ENCODE results near the gene CUBN.
"Not testable (repeated sequence)": the region's sequence is repeated elsewhere in the genome, so short reads cannot be mapped to it uniquely, and the experiment has no call there.

The CUBN gene

DNA sequence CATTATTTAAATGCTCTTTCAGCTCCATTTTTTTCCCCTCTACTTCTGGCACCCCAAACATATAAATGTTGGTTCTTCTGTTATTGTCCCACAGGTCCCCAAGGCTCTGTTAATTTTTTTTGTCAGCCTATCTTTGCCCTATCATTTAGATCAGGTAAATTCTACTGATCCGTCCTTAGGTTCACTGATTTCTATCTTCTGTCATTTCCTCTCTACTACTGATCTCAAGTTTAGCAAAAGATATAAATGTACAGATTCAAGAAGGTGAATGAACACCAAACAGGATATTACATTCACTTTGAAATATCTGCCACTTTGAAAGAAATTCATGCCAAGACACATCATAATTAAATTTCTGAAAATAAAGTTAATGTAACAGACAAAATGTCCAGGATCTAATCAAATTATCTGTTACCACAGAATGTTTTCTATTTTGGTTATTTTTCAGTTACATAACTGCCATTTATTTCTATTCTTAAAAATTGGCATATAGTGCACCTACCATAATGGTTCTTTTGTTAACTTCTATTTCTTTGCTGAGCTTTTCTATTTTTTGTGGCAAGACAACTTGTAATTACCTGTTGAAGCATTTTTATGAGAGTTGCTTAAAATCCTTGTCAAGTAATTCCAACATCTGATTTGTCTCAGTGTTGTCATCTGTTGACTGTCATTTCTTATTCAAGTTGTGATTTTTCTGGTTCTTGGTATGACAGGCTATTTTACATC is 12.1 kb upstream of the CUBN start:
- DNase-seq (ENCODE audit: low read depth in 2 of 2, low spot score in 1 of 2): no peak

GRCh38 chr10:17140386-17140761 is 10.8 kb upstream of the CUBN start:
- no peak for DNase-seq (ENCODE audit: low read depth in 2 of 2, low spot score in 1 of 2)

DNA sequence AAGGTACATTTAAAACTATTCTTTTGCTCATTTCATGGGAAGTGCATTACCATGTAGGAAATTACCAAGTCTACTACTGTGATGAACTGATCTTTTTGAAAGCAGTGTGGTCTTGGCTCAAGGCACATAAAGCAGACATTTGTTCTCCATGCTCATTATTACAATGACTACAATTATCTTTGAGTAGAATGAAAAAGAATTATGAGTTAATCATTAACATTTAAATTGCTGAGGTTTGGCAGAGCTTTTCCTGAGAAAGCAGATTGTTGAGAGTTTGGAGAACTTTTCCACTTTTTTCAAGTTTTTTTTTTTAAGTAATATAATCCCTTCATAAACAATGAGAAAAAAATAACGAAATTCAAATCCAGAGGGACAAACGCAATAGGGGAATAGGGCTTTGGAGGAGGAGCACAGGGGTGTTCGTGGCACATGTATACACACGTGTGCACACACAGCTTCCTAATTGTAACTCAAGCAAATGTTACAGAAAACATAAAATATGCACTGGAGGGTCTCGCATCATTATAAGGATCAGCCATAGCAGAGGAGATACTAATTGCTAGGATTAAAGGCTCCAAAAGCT is 8.9 kb upstream of the CUBN start:
- DNase-seq (ENCODE audit: low read depth in 2 of 2, low spot score in 1 of 2): no peak

DNA sequence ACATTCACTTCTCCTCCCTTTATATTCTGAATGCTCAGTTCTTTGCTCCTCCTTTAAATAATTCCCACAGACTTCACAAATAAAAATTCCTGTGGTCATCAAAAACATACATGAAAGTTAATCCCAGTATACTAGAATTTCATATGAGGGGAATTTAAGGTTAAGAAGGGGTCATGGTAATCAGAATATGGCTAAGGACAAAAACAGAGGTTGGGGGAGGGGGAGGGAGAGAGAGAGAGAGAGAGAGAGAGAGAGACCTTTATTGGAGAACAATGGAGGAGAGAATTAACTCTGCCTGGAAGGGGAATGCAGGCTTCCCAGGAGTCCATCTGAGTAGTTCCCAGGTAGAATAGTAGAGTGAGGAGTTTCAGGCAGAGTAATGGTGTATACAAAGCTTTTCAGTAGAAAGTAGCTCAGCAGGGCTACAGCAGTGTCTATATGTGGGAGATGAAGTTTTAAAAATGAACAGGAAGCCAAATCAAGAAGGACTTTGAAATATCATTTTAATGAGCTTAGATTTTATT is 5.2 kb upstream of the CUBN start:
- DNase-seq (ENCODE audit: low read depth in 2 of 2, low spot score in 1 of 2): no peak

- DNase-seq (ENCODE audit: low read depth in 2 of 2, low spot score in 1 of 2): no peak
Observed at GRCh38 chr10:17134282-17134681, 4.7 kb upstream of the CUBN start.

GRCh38 chr10:17128261-17128660 is 1.4 kb downstream of the CUBN start:
- no peak for DNase-seq (ENCODE audit: low read depth in 2 of 2, low spot score in 1 of 2)

DNA sequence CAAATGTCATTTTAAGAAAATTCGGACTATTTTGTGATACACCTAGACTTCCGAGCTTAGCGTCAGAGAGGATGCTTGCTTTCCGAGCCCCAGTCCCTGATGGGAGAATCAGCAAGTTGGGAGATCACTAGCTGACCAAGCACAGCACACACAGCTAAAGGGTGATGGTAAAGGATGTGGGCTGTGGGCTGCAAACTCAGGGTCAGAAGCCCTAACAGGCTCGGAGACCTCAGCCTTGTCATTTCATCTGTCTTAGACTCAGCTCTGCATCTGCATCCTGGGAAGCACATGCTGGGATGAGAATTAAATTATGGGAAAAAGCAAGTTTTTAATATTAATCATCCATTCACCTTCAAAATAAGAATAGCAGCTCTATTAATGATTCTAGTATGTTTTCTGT is 3.3 kb downstream of the CUBN start:
- DNase-seq (ENCODE audit: low read depth in 2 of 2, low spot score in 1 of 2): no peak

- DNase-seq (ENCODE audit: low read depth in 2 of 2, low spot score in 1 of 2): no peak
Observed at GRCh38 chr10:17125206-17125893, 4.3 kb downstream of the CUBN start.

- DNase-seq (ENCODE audit: low read depth in 2 of 2, low spot score in 1 of 2): no peak
Observed at GRCh38 chr10:17123961-17124360, 5.7 kb downstream of the CUBN start.

DNA sequence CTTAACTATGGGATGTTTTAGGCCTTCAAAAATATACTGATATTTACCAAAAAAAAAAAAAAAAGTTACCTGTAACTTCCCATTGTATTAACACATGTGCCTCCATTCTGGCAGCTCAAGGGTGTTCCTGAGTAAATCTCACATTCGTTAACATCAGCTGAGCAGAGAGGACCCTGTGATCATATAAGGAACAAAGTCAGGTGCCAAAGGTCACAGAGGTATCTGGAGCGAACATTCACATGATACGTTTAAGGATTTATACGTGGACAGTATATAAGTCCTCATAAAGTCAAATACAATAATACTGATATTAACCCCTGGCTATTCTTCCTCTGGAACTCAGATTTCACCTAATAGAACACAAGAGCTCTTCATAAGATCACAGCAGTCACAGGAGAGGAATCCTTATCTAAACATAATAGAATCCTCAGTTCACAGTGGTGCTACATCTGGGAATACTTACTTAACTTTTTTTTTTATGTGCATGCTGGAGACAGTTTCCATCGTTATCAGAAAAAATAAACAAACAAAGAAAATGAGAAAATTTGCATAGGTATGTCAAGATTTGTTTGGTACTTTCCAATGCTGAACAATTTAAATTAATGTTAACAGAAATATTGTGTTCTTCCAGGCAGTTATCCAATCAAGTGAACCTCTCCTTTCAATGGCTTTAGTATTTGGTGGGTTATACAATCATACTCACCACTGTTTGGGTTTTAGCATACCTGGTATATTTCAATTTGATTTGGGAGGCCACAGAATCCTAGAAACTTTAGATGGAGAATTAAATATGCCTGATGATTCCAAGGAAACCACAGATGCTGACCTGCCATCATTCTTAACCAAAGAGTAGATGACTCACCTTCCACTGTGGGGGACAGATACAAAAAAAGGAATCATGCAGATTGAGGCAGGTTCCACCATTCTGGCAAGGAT is 6.6 kb downstream of the CUBN start:
- no peak for DNase-seq (ENCODE audit: low read depth in 2 of 2, low spot score in 1 of 2)

DNA sequence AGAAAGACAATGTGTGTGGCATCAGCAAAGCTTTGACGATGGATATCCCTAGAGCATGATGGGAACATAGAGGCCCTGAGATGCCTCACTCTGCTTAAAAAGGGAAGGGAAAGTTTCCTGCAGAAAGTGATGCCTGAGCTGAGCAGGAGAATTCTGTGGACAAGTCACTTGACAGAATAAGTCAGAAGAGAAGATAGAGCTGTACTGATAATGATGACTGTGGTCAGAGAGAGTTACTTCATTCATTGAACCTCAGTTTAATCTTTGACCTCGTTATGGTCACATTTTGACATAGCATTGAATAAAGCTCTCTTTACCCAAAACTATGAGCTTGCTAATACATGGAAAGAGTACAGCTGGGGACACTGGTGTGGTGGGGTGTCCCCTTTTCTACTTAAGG is 7.6 kb downstream of the CUBN start:
- DNase-seq (ENCODE audit: low read depth in 2 of 2, low spot score in 1 of 2): no peak

GRCh38 chr10:17120694-17121093 is 8.9 kb downstream of the CUBN start:
- DNase-seq (ENCODE audit: low read depth in 2 of 2, low spot score in 1 of 2): no peak

DNA sequence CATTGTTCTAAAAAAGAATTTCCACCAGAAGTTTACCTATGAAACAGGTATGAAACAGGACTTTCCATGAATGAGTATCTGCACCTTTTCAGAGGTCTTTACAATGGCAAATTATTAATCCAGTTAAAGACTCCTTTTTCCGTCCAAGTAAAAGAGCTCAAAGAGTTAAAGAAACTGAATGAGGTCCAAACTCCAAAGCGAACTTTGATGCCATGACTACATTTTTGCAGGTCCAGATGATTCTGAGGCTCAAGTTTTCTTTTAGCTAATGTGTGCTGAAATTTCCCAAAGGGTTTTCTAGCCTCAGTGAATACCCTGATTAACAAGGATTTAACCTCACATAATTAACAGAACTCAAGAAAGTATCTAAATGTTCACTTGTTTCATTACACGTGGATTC is 9.8 kb downstream of the CUBN start:
- no peak for DNase-seq (ENCODE audit: low read depth in 2 of 2, low spot score in 1 of 2)

GRCh38 chr10:17116193-17116592 is 13.4 kb downstream of the CUBN start:
- DNase-seq (ENCODE audit: low read depth in 2 of 2, low spot score in 1 of 2): no peak

GRCh38 chr10:17115683-17116082 is 13.9 kb downstream of the CUBN start:
- no peak for DNase-seq (ENCODE audit: low read depth in 2 of 2, low spot score in 1 of 2)

- not testable (repeated sequence) for DNase-seq (ENCODE audit: low read depth in 2 of 2, low spot score in 1 of 2)
Observed at GRCh38 chr10:17114878-17115444, 14.7 kb downstream of the CUBN start.

DNA sequence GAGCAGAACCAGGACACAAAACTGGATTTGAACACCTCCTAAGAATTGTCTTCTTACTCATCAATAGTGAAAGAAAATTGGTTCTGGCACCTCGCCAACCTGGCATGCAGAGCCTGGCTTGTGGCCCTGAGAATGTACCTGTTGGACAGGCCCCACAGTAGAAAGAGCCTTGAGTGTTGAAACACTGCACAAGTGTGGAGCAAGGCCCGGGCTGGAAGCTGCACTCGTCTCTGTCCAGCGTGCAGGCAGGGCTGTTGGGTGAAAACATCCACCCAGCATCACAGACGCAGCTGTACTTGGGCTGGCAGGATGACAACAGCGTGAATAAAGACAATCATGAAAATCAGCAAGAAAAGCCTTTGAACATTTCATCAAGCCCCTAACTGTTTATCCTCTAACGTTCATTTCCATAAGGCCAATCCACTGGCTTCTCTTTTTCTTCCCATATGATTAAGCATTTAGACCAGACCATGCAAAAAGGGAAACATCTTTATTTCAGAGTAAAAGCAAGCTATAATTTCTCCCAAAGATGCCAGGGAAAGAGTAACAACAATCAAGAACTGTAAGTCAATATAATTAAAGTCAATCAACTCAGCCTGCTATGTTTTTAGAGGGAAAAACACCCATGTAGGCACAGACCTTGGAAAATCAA is 15.6 kb downstream of the CUBN start:
- no peak for DNase-seq (ENCODE audit: low read depth in 2 of 2, low spot score in 1 of 2)

GRCh38 chr10:17113346-17113745 is 16.3 kb downstream of the CUBN start:
- DNase-seq (ENCODE audit: low read depth in 2 of 2, low spot score in 1 of 2): no peak

DNA sequence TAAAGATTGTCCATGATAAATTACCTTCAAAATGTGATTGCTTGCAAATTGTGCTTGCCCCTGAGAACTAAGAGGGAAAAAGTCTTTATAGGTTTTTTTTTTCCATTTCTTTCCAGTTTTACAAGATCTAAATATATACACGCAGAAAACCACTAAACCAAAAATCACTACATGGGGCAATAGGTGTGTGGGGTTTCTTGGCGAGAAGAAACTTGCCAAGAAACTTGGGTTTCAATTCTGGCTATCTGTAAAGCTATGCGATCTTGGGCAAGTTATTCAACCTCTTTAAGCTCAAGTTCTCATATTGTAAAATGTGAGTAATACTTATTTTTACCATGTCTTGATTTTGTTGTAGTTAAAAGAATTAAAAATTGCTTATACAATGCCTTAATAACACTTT is 17.0 kb downstream of the CUBN start:
- DNase-seq (ENCODE audit: low read depth in 2 of 2, low spot score in 1 of 2): no peak

- DNase-seq (ENCODE audit: low read depth in 2 of 2, low spot score in 1 of 2): no peak
Observed at GRCh38 chr10:17109475-17110207, 20.0 kb downstream of the CUBN start.

All from stimulated activated CD8-positive, alpha-beta memory T cell treated with anti-CD3 and anti-CD28 coated beads, Interleukin-4, amount 100 ng/mL, for 4 hours (primary cell).